Measurements from ENCODE around the gene MAP2. TPM values are rescaled to one million over a fixed set of nuclear protein-coding genes. Genes with fewer than 3 reads are reported as not detected.

The MAP2 gene
- total RNA-seq, 2 donors from 2014 or later, result 18.8 to 30.7 TPM

DNA sequence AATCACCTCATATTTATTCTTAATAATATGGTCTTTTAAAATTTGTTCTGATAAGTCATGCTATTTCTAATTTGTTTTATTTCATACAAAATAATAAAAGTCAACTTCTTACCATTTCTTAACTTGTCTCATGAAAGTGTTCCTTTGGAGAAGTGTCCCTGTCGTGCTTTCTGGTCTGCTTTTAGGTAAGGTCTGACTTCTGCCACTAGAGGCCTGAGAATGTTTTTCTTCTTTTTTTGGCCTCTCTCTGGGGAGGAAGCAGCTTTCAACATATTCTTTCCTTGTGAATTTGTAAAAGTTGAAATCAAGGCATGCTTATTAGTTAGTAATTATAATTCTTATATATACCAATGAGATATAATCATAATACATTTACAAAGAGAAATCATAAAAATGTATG, 39.4 kb downstream of the MAP2 start:
- 82% methylated on average over 1 of the region's 1 CpG for WGBS
- H3K4me1 ChIP-seq (replicated peaks), result no peaks in the 10 kb centered on the region

DNA sequence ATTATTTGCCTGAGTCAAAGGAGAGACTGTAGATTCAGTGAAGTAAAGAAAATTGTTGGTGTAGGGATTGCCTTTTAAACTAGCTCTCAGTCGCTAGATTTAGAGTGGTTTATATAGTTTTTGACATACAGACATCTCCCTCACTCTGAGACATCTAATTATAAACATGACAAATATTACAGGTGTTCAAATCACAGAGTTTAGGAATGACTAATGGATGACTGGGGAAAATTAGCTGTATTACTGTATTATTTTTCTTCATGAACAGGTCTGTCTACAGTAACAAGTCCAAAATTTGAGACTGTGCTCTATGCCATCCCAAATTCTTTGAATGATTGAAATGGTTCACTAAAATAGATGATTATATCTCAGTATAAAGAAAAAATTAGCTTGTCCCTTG, 40.0 kb downstream of the MAP2 start:
- intact Hi-C loops (cut with DNase I), result no loop called here
- Histone ChIP-seq H3K36me3 (no peaks in the 10 kb centered on the region), H3K4me1 (replicated peaks) (no peaks in the 10 kb centered on the region), H3K27me3 (replicated peaks; ENCODE audit: insufficient read depth) (no peaks in the 10 kb centered on the region), H3K27ac (no peak overlapping the region), H3K4me3 (no peak overlapping the region), H3K9me3 (no peaks in the 10 kb centered on the region)
- TF ChIP-seq POLR2AphosphoS5 (IDR thresholded peaks at IDR 0.05) (no peak), CTCF (IDR thresholded peaks at IDR 0.05) (no peak), POLR2A (IDR thresholded peaks at IDR 0.05) (no peak)
- 87% methylated on average over 1 of the region's 1 CpG for WGBS
- no peak for DNase-seq (ENCODE audit: low spot score)

More for the DNA sequence above, 39.4 kb downstream of the MAP2 start:
- no peak for DNase-seq (ENCODE audit: low spot score)
- Histone ChIP-seq H3K9me3 (no peaks in the 10 kb centered on the region), H3K36me3 (no peaks in the 10 kb centered on the region), H3K27ac (no peak overlapping the region), H3K4me3 (no peak overlapping the region), H3K27me3 (replicated peaks; ENCODE audit: insufficient read depth) (no peaks in the 10 kb centered on the region)
- TF ChIP-seq POLR2AphosphoS5 (IDR thresholded peaks at IDR 0.05) (no peak), CTCF (IDR thresholded peaks at IDR 0.05) (no peak), POLR2A (IDR thresholded peaks at IDR 0.05) (no peak)
- intact Hi-C loops (cut with DNase I), result no loop called here

GRCh38 chr2:209468846-209469245, 45.0 kb downstream of the MAP2 start:
- no peaks in the 10 kb centered on the region for H3K4me1 ChIP-seq (replicated peaks)
- no peaks in the 10 kb centered on the region for H3K36me3 ChIP-seq
- 81% methylated on average over 1 of the region's 1 CpG for WGBS
- intact Hi-C loops (cut with DNase I), result no loop called here
- no peak for TF ChIP-seq POLR2AphosphoS5 (IDR thresholded peaks at IDR 0.05)
- TF ChIP-seq CTCF (IDR thresholded peaks at IDR 0.05), result no peak
- no peak for TF ChIP-seq POLR2A (IDR thresholded peaks at IDR 0.05)
- no peaks in the 10 kb centered on the region for H3K27me3 ChIP-seq (replicated peaks; ENCODE audit: insufficient read depth)
- H3K9me3 ChIP-seq, result no peaks in the 10 kb centered on the region
- DNase-seq (ENCODE audit: low spot score), result no peak
- H3K27ac ChIP-seq, result no peak overlapping the region
- H3K4me3 ChIP-seq, result no peak overlapping the region

- TF ChIP-seq CTCF (IDR thresholded peaks at IDR 0.05) (no peak), POLR2A (IDR thresholded peaks at IDR 0.05) (no peak), POLR2AphosphoS5 (IDR thresholded peaks at IDR 0.05) (no peak)
- H3K4me3 ChIP-seq, result no peak overlapping the region
Measured at GRCh38 chr2:209469481-209469880, 45.6 kb downstream of the MAP2 start.

DNA sequence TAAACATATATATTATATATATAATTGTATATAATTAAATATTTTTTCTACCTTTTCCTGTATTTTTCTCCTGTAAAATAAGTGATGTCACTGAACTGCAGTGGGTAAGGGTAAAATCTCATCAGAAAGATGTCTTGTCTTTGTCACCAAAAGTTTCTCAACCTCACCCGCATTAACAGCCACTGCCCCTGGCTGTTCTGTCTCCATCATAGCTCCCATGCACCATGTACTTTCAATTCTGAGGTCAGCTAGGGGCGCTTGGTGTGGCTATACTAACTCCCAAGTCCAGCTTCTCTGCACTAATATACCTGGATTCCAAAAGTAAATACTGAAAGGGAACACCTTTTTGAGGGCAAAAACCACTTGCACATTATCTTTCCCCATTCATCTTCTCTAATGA, 46.6 kb downstream of the MAP2 start:
- Histone ChIP-seq H3K4me1 (replicated peaks) (no peaks in the 10 kb centered on the region), H3K36me3 (no peaks in the 10 kb centered on the region), H3K27me3 (replicated peaks; ENCODE audit: insufficient read depth) (no peaks in the 10 kb centered on the region), H3K9me3 (no peaks in the 10 kb centered on the region), H3K27ac (no peak overlapping the region), H3K4me3 (no peak overlapping the region)
- DNase-seq (ENCODE audit: low spot score), result no peak
- TF ChIP-seq CTCF (IDR thresholded peaks at IDR 0.05), result no peak
- TF ChIP-seq POLR2AphosphoS5 (IDR thresholded peaks at IDR 0.05), result no peak
- no peak for TF ChIP-seq POLR2A (IDR thresholded peaks at IDR 0.05)
- 100% methylated on average over 2 of the region's 2 CpGs for WGBS
- intact Hi-C loops (cut with DNase I), result no loop called here

More at GRCh38 chr2:209469481-209469880, 45.6 kb downstream of the MAP2 start:
- Histone ChIP-seq H3K27me3 (replicated peaks; ENCODE audit: insufficient read depth) (no peaks in the 10 kb centered on the region), H3K27ac (no peak overlapping the region), H3K4me1 (replicated peaks) (no peaks in the 10 kb centered on the region), H3K36me3 (no peaks in the 10 kb centered on the region), H3K9me3 (no peaks in the 10 kb centered on the region)
- DNase-seq (ENCODE audit: low spot score), result no peak
- intact Hi-C loops (cut with DNase I), result no loop called here
